SU-DHL-6 (cell line): ENCODE data around the gene ARHGEF38.

Experiments used
- H2AFZ ChIP-seq: fragments of 200-600 bp; sonication (generic); 2 replicates; pipeline ENCODE4 v1.6.1; 2014; ENCODE audit warnings: low read depth, mild to moderate bottlenecking, moderate library complexity, mixed read lengths, antibody characterized with exemption, low read length; ENCODE audit not compliant: severe bottlenecking
- H3F3A ChIP-seq: fragments of 200-600 bp; shearing (Covaris generic); 2 replicates; pipeline ENCODE4 v1.6.0; 2016; ENCODE audit warnings: antibody characterized with exemption, mild to moderate bottlenecking; ENCODE audit not compliant: insufficient read depth
- H3K27ac ChIP-seq: fragments of 200-600 bp; sonication (generic); 2 replicates; pipeline ENCODE4 v1.5.1; 2016; ENCODE audit warnings: low read depth, mild to moderate bottlenecking, low read length, moderate library complexity, mixed read lengths
- H3K27me3 ChIP-seq: fragments of 200-600 bp; sonication (generic), shearing (Covaris generic); 2 replicates; pipeline ENCODE4 v1.6.0; 2014; ENCODE audit warnings: mild to moderate bottlenecking, low read length
- H3K36me3 ChIP-seq: fragments of 200-600 bp; sonication (generic); 2 replicates; pipeline ENCODE4 v1.6.1; 2014; ENCODE audit warnings: mild to moderate bottlenecking, low read length, mixed read lengths
- H3K4me2 ChIP-seq: fragments of 300-600, 200-600 bp; shearing (Covaris generic), sonication (generic); 2 replicates; pipeline ENCODE4 v1.6.0; 2014; ENCODE audit warnings: low read length, low read depth, mild to moderate bottlenecking; ENCODE audit not compliant: poor library complexity, severe bottlenecking
- H3K4me3 ChIP-seq: fragments of 200-600 bp; sonication (generic); 2 replicates; pipeline ENCODE4 v1.5.1; 2014; ENCODE audit warnings: antibody characterized with exemption, low read length, mild to moderate bottlenecking, mixed read lengths; ENCODE audit not compliant: insufficient read depth, poor library complexity, severe bottlenecking
- H3K79me2 ChIP-seq: fragments of 200-600 bp; sonication (generic); 2 replicates; pipeline ENCODE4 v1.6.1; 2014; ENCODE audit warnings: mild to moderate bottlenecking, low read length, moderate library complexity; ENCODE audit not compliant: insufficient read depth
- H3K9ac ChIP-seq: fragments of 200-600 bp; sonication (generic); 2 replicates; pipeline ENCODE4 v1.7.0; 2014; ENCODE audit warnings: mild to moderate bottlenecking, low read length
- H3K9me2 ChIP-seq: fragments of 200-600 bp; sonication (generic); replicated peaks from 2 replicates; pipeline ENCODE4 v1.6.1; 2014; ENCODE audit warnings: low read length; ENCODE audit not compliant: insufficient read depth
- H3K9me3 ChIP-seq: fragments of 200-600 bp; sonication (generic); 2 replicates; pipeline ENCODE4 v1.6.1; 2014; ENCODE audit warnings: low read length, mixed read lengths; ENCODE audit not compliant: insufficient read depth
- H4K20me1 ChIP-seq: fragments of 200-600 bp; sonication (generic); 2 replicates; pipeline ENCODE4 v1.6.1; 2014; ENCODE audit warnings: low read depth, mild to moderate bottlenecking, antibody characterized with exemption, low read length, moderate library complexity, mixed read lengths
- EZH2phosphoT487 ChIP-seq: fragments of 200-600 bp; sonication (generic), shearing (Covaris generic); conservative IDR thresholded peaks from 2 replicates; pipeline ENCODE4 v1.6.1; 2018; ENCODE audit warnings: mild to moderate bottlenecking, antibody characterized with exemption, low read length, moderate library complexity, mixed read lengths
- TF ChIP-seq, protein P1 (sequence below): fragments of 200-600 bp; sonication (generic); IDR thresholded peaks from one replicate; pipeline ENCODE4 v1.5.1; 2017; ENCODE audit warnings: antibody characterized with exemption, mild to moderate bottlenecking, low read length, moderate library complexity; ENCODE audit not compliant: insufficient read depth, poor library complexity, severe bottlenecking

ARHGEF38 gene

DNA sequence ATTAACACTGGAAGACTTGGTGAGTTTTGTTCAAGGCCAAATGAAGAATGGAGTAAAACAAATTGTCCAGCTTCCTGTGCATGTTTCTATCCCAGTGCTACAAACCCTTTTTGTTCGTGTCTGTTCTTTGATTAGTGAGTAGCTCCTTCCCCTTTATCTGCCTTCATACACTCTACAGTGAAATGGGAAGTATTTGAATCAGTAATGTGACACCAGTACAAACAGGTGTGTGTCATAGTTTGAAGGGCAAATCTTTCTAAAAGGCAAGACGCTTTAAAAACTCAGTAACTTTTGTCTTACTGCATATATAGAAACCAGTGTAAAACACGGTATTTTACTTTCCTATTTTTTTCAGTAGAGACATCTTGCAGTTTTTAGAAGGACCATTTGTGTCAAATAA lies 5.9 kb downstream of the ARHGEF38 start:
- no peaks in the 10 kb centered on the region for H3K9me2 ChIP-seq
- no peaks in the 10 kb centered on the region for H3K36me3 ChIP-seq
- no peak for TF ChIP-seq EZH2phosphoT487
- TF ChIP-seq, protein P1, sequence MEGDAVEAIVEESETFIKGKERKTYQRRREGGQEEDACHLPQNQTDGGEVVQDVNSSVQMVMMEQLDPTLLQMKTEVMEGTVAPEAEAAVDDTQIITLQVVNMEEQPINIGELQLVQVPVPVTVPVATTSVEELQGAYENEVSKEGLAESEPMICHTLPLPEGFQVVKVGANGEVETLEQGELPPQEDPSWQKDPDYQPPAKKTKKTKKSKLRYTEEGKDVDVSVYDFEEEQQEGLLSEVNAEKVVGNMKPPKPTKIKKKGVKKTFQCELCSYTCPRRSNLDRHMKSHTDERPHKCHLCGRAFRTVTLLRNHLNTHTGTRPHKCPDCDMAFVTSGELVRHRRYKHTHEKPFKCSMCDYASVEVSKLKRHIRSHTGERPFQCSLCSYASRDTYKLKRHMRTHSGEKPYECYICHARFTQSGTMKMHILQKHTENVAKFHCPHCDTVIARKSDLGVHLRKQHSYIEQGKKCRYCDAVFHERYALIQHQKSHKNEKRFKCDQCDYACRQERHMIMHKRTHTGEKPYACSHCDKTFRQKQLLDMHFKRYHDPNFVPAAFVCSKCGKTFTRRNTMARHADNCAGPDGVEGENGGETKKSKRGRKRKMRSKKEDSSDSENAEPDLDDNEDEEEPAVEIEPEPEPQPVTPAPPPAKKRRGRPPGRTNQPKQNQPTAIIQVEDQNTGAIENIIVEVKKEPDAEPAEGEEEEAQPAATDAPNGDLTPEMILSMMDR: no peak
- no peaks in the 10 kb centered on the region for H3K27me3 ChIP-seq
- no peaks in the 10 kb centered on the region for H4K20me1 ChIP-seq
- no peak overlapping the region for H3K4me2 ChIP-seq
- no peak overlapping the region for H3K9ac ChIP-seq
- H3K27ac ChIP-seq: no peak overlapping the region
- H3K79me2 ChIP-seq: no peaks in the 10 kb centered on the region
- no peaks in the 10 kb centered on the region for H3K9me3 ChIP-seq
- H2AFZ ChIP-seq: no peak overlapping the region
- H3F3A ChIP-seq: no peaks in the 10 kb centered on the region
- H3K4me3 ChIP-seq: no peak overlapping the region

DNA sequence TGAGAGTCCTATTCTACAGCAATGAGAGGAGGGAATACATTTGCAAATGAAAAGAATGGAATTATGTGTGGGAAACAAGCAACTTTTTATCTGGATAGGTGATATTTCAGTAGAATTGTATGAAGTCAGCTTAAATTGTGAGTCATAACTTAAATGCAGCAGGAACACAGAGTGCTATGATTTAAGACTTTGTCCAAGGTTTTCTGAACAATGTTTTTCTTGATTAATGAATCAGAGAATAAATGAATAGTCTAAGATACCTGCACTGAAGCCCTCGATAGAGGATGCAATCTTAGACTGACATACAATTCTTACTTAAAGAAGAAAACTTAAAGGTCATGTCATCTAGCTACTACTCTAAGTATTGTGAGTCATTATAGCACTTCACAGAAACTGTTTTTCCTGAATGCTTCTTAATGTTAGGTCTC lies 8.0 kb downstream of the ARHGEF38 start:
- H3K27me3 ChIP-seq: no peaks in the 10 kb centered on the region
- H2AFZ ChIP-seq: no peak overlapping the region
- no peaks in the 10 kb centered on the region for H3K36me3 ChIP-seq
- no peak overlapping the region for H3K4me3 ChIP-seq
- no peaks in the 10 kb centered on the region for H3K79me2 ChIP-seq
- H3F3A ChIP-seq: no peaks in the 10 kb centered on the region
- no peaks in the 10 kb centered on the region for H3K9me3 ChIP-seq
- no peak for TF ChIP-seq EZH2phosphoT487
- TF ChIP-seq, protein P1: no peak
- no peak overlapping the region for H3K4me2 ChIP-seq
- no peaks in the 10 kb centered on the region for H3K9me2 ChIP-seq
- no peak overlapping the region for H3K9ac ChIP-seq
- H3K27ac ChIP-seq: no peak overlapping the region
- no peaks in the 10 kb centered on the region for H4K20me1 ChIP-seq

DNA sequence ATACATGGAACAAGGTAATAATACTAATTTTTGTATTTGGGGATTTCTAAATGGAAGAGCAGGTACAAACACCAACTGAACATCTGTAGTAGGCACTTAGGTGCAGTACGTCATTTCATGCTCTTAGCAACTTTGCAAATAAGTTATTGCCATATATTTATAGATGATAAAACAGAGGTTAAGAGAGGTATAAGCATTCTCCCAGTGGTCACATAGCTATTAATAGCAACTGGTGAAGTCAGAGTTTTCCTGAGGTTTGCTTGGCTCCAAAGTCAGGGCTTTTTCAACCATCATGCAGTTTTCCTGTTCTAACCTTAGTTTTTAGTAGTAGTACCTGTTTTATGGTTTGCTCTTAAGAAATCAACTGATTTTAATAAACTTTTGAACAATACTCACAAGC lies 10.9 kb downstream of the ARHGEF38 start:
- no peak overlapping the region for H2AFZ ChIP-seq
- no peak overlapping the region for H3K27ac ChIP-seq
- H3K9ac ChIP-seq: no peak overlapping the region
- no peaks in the 10 kb centered on the region for H3K36me3 ChIP-seq
- no peak overlapping the region for H3K4me3 ChIP-seq
- H4K20me1 ChIP-seq: no peaks in the 10 kb centered on the region
- H3K9me3 ChIP-seq: no peaks in the 10 kb centered on the region
- no peak overlapping the region for H3K4me2 ChIP-seq
- no peaks in the 10 kb centered on the region for H3K27me3 ChIP-seq
- no peaks in the 10 kb centered on the region for H3K79me2 ChIP-seq
- H3K9me2 ChIP-seq: no peaks in the 10 kb centered on the region
- no peak for TF ChIP-seq EZH2phosphoT487
- TF ChIP-seq, protein P1: no peak
- H3F3A ChIP-seq: no peaks in the 10 kb centered on the region

DNA sequence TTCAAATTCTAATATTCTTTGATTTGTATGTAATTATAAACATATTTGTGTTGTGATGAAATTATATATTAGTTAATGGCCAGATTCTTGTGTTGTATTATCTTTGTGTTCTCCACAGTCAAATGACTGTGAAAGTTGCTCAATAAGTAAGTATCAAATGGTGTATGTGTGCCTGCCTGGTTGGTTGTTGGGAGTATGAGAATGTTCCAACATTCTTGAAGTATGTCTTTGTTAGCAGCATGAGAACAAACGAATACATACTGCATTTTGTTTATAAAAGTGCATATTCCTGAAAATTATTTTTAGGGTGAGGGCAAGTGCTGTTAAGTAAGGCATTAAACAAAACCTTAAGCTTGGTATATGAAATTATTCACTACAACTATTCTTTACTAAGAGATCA lies 16.2 kb downstream of the ARHGEF38 start:
- Histone ChIP-seq H3K9ac (no peak overlapping the region), H3F3A (no peaks in the 10 kb centered on the region), H3K9me3 (no peaks in the 10 kb centered on the region), H3K27ac (no peak overlapping the region), H3K4me3 (no peak overlapping the region), H4K20me1 (no peaks in the 10 kb centered on the region), H3K4me2 (no peak overlapping the region), H3K9me2 (no peaks in the 10 kb centered on the region), H3K36me3 (no peaks in the 10 kb centered on the region), H3K27me3 (no peaks in the 10 kb centered on the region), H3K79me2 (no peaks in the 10 kb centered on the region), H2AFZ (no peak overlapping the region)
- TF ChIP-seq, protein P1: no peak
- no peak for TF ChIP-seq EZH2phosphoT487
